ENCODE measurements around the gene ECHS1. TPM values are rescaled to one million over a fixed set of nuclear protein-coding genes. Genes with fewer than 3 reads are reported as not detected.

The ECHS1 gene
- total and polyA plus RNA-seq, 8 donors, result 71.0 to 87.1 (median 76.7) TPM

DNA sequence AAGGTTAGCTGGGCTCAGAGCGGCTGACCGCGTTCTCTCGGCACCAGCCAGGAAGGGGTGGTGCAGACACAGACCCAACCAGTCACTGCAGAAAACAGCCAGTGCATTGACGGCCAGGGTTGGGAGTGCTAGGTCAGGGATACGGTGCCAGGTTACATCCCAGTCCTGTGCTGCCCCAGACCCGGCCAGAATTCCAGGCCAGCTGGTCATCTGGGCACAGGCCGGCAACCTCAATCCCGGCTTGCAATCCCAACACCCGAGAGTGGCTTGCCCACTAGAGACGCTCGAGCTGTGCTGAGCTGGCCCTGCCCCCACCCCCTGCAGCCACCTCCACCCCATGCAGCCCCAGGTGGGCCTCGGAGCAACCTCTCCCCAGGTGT lies 22.2 kb downstream of the ECHS1 start:
- Histone ChIP-seq H3K4me1 (no peaks in the 10 kb centered on the region), H3K4me3 (no peak overlapping the region), H3K36me3 (peaks cover 0 to 10% of the 10 kb centered on the region in 2 donors), H3K27me3 (peaks cover 5 to 63% of the 10 kb centered on the region in 2 donors), H3K9me3 (no peaks in the 10 kb centered on the region), H3K27ac (no peak overlapping the region)
- TF ChIP-seq, protein P1, sequence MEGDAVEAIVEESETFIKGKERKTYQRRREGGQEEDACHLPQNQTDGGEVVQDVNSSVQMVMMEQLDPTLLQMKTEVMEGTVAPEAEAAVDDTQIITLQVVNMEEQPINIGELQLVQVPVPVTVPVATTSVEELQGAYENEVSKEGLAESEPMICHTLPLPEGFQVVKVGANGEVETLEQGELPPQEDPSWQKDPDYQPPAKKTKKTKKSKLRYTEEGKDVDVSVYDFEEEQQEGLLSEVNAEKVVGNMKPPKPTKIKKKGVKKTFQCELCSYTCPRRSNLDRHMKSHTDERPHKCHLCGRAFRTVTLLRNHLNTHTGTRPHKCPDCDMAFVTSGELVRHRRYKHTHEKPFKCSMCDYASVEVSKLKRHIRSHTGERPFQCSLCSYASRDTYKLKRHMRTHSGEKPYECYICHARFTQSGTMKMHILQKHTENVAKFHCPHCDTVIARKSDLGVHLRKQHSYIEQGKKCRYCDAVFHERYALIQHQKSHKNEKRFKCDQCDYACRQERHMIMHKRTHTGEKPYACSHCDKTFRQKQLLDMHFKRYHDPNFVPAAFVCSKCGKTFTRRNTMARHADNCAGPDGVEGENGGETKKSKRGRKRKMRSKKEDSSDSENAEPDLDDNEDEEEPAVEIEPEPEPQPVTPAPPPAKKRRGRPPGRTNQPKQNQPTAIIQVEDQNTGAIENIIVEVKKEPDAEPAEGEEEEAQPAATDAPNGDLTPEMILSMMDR (IDR thresholded peaks at IDR 0.05), result no peak
- DNase-seq (peak in 1 of 4 donors; percentile 70), ATAC-seq (no peak)
- intact Hi-C loops (cut with DNase I), result no loop called here

DNA sequence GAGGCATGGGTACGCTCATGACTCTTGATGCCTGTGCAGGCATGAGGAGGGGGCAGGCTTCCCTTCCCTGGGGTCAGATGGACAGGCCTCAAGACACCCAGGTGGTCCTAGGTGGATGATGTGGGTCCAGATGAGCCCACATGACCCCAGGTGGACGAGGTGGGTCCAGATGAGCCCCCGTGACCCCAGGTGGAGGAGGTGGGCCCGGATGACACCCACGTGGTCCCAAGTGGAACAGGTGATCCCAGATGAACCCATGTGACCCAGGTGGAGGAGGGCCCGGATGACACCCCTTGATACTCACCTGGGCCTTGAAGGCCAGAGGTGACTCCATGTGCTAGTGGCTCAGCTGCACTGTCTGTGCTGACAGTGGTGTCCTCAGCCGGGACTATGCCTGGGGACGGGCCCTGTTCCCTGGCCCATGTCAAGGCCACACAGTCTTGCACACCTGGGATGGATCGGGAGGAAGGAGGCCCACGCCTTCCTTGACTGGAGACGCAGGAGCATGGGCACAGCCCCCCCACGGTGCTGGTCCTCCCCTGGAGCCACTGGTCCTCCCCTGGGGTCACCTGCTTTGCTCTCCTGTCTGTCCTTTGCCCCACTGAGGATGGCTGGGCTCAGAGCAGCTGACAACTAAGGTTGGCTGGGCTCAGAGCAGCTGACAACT lies 22.7 kb downstream of the ECHS1 start:
- peak in 1 of 4 donors; percentile 47 for DNase-seq
- intact Hi-C loops (cut with DNase I), result no loop called here

DNA sequence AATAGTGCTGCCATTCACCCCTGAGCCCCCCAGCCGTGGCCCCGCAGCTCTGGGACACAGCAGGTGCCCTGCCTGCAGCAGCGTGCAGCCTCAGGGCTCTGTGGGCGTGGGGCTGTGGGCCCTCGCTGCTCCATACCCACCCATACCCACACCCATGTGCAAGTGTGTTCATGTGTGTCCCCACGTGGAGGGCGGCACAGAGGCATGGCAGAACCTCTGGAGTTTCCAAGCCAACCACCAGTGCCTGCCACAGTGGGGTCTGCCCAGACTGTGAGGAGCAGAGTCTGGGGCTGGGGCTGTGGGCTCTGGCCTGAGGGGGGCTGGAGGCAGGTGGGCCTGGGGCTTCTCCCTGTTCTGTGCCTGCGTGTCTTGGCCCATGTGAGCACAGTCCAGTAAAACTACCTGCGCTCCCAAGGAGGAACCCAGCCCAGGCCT lies 23.6 kb downstream of the ECHS1 start:
- no peak for ATAC-seq
- Histone ChIP-seq H3K4me1 (no peaks in the 10 kb centered on the region), H3K27ac (no peak overlapping the region), H3K9me3 (no peaks in the 10 kb centered on the region), H3K4me3 (no peak overlapping the region), H3K27me3 (peaks cover 5 to 76% of the 10 kb centered on the region in 2 donors), H3K36me3 (peaks cover 0 to under 1% of the 10 kb centered on the region in 2 donors)
- TF ChIP-seq, protein P1 (IDR thresholded peaks at IDR 0.05), result no peak
- intact Hi-C loops (cut with DNase I), result no loop called here
- DNase-seq, result peak in 1 of 4 donors; percentile 70

More for the DNA sequence above, 22.7 kb downstream of the ECHS1 start:
- TF ChIP-seq, protein P1 (IDR thresholded peaks at IDR 0.05), result no peak
- Histone ChIP-seq H3K27ac (no peak overlapping the region), H3K36me3 (peaks cover 0 to 8% of the 10 kb centered on the region in 2 donors), H3K27me3 (peaks cover 5 to 68% of the 10 kb centered on the region in 2 donors), H3K4me3 (no peak overlapping the region), H3K9me3 (no peaks in the 10 kb centered on the region), H3K4me1 (no peaks in the 10 kb centered on the region)
- ATAC-seq, result no peak

DNA sequence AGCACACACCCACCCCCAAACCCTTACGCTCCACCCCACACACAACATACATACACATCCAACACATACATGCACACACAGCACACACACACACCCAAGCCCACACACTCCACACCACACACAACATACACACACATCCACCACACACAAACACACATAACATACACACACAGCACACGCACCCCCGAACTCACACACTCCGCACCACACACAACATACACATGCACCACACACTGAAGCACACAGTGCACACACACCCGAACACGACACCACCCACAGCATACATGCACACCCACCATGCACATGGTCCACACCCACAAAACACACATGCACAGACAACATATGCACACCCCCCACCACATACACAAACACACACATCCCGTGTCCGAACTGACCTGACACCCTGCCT lies 24.0 kb downstream of the ECHS1 start:
- Histone ChIP-seq H3K36me3 (no peaks in the 10 kb centered on the region), H3K4me3 (no peak overlapping the region), H3K27ac (no peak overlapping the region), H3K9me3 (no peaks in the 10 kb centered on the region), H3K27me3 (peaks cover 5 to 81% of the 10 kb centered on the region in 2 donors), H3K4me1 (no peaks in the 10 kb centered on the region)
- TF ChIP-seq, protein P1 (IDR thresholded peaks at IDR 0.05), result no peak
- no peak for DNase-seq
- no peak for ATAC-seq
- intact Hi-C loops (cut with DNase I), result no loop called here

DNA sequence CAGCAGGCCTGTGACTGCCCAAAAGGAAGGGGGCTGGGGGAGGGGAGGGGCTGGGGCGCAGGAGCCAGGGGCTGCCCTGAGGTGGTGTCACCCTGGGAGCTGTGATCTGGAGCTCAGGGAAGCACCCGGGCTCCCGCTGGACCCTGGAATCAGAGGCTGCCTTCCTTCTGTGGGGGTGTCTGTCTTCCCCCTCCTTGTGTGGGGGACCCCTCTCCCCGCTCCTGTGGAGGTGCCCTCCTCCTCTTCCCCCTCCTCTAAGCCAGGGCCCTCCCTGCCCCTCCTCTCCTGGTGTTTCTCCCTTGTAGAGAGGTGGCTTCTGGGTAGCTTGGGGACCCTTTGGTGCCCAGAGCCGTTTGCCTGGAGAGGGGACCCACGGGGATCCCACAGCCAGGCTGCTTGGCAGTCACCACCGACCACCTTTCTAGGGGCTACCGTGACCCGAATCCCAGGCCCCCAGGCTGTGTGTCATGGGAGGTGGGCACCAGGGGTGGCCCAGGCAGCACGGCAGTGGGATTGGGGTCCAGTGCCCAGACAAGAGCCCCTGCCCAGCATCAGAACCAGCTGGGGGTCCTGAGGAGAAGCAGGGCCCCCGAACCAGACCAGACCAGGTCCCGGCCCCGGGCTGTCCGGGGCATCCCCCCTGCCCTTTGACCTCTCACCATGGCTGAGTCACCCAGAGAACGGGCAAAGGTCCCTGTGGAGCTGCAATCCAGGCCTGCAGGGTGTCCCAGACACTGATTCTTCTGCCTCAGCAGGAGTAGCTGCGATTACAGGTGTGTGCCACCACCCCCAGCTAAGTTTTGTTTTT lies 25.2 kb downstream of the ECHS1 start:
- H3K9me3 ChIP-seq, result no peaks in the 10 kb centered on the region
- no peaks in the 10 kb centered on the region for H3K4me1 ChIP-seq
- H3K27ac ChIP-seq, result no peak overlapping the region
- TF ChIP-seq, protein P1 (IDR thresholded peaks at IDR 0.05), result no peak
- intact Hi-C loops (cut with DNase I), result no loop called here
- DNase-seq (peak in 1 of 4 donors; percentile 63), ATAC-seq (no peak)
- no peaks in the 10 kb centered on the region for H3K36me3 ChIP-seq
- H3K4me3 ChIP-seq, result no peak overlapping the region
- peaks cover 5 to 92% of the 10 kb centered on the region in 2 donors for H3K27me3 ChIP-seq
